ENCODE measurements around the gene TRMT1L. TPM values are rescaled to one million over a fixed set of nuclear protein-coding genes. Genes with fewer than 3 reads are reported as not detected.

TRMT1L gene
- total RNA-seq, 1 donor from 2014 or later = 16.0 TPM

DNA sequence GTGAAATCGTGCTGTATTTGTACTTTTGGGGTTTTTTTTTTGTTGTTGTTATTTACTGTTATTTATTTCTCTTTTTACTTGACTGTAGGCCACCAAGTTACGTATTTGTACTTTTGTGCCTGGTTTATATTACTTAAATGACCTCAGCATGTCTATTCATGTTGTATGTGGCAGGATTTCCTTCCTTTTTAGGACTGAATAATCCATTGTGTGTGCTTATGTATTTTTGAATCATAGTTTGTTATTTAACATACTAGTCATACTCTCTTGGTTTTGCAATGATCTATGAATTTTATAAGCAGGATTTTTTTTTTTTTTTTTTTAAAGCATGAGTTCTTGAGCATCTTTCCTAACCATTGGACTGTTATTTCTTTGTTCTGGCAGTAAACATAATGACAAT lies 60.2 kb downstream of the TRMT1L start:
- TF ChIP-seq, protein P1, sequence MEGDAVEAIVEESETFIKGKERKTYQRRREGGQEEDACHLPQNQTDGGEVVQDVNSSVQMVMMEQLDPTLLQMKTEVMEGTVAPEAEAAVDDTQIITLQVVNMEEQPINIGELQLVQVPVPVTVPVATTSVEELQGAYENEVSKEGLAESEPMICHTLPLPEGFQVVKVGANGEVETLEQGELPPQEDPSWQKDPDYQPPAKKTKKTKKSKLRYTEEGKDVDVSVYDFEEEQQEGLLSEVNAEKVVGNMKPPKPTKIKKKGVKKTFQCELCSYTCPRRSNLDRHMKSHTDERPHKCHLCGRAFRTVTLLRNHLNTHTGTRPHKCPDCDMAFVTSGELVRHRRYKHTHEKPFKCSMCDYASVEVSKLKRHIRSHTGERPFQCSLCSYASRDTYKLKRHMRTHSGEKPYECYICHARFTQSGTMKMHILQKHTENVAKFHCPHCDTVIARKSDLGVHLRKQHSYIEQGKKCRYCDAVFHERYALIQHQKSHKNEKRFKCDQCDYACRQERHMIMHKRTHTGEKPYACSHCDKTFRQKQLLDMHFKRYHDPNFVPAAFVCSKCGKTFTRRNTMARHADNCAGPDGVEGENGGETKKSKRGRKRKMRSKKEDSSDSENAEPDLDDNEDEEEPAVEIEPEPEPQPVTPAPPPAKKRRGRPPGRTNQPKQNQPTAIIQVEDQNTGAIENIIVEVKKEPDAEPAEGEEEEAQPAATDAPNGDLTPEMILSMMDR (IDR thresholded peaks at IDR 0.05) = no peak
- Histone ChIP-seq H3K36me3 (peaks cover 56% of the 10 kb centered on the region), H3K4me3 (no peak overlapping the region), H3K27ac (no peak overlapping the region), H3K27me3 (no peaks in the 10 kb centered on the region), H3K4me1 (no peaks in the 10 kb centered on the region), H3K9me3 (no peaks in the 10 kb centered on the region)
- ATAC-seq (no peak), DNase-seq (no peak)
- intact Hi-C loops (cut with DNase I) = no loop called here

DNA sequence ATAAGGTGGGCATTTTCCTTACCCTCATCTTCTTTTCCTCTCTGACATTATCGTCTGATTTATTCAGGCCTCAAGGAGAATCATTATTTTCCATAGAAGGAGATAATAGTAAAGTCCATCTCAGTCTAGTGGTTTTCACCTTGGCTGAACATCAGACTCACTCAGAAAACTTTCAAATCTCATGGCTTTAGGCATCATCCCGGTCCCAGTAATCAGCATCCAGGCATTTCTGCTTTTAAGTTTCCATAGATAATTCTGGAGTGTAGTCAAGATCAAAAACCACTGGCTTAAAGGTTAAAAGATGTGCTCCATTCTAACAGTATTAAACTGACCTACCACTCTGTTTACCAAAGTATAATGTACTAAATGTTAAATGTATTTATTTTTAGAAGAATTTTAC lies 62.0 kb downstream of the TRMT1L start:
- H3K9me3 ChIP-seq = no peaks in the 10 kb centered on the region
- TF ChIP-seq, protein P1 (IDR thresholded peaks at IDR 0.05) = no peak
- no peaks in the 10 kb centered on the region for H3K4me1 ChIP-seq
- DNase-seq = no peak
- H3K27me3 ChIP-seq = no peaks in the 10 kb centered on the region
- no peak overlapping the region for H3K4me3 ChIP-seq
- no peak overlapping the region for H3K27ac ChIP-seq
- intact Hi-C loops (cut with DNase I) = no loop called here
- ATAC-seq = no peak
- peaks cover 52% of the 10 kb centered on the region for H3K36me3 ChIP-seq

DNA sequence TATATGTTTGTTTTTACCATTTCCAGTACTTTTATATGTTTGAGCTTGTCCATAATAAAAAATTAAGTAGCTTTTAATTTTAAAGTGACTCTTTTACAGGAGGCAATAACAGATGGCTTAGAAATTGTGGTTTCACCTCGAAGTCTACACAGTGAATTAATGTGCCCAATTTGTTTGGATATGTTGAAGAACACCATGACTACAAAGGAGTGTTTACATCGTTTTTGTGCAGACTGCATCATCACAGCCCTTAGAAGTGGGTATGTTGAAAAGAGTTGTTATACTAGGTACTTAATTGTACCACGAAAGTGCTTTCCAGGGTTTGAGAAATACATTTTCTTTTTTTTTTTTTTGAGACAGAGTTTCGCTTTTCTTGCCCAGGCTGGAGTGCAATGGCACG lies 65.3 kb downstream of the TRMT1L start:
- ATAC-seq (no peak), DNase-seq (no peak)
- Histone ChIP-seq H3K9me3 (no peaks in the 10 kb centered on the region), H3K27ac (no peak overlapping the region), H3K4me3 (no peak overlapping the region), H3K27me3 (no peaks in the 10 kb centered on the region), H3K36me3 (peaks cover 54% of the 10 kb centered on the region), H3K4me1 (no peaks in the 10 kb centered on the region)
- intact Hi-C loops (cut with DNase I) = no loop called here
- TF ChIP-seq, protein P1 (IDR thresholded peaks at IDR 0.05) = no peak

DNA sequence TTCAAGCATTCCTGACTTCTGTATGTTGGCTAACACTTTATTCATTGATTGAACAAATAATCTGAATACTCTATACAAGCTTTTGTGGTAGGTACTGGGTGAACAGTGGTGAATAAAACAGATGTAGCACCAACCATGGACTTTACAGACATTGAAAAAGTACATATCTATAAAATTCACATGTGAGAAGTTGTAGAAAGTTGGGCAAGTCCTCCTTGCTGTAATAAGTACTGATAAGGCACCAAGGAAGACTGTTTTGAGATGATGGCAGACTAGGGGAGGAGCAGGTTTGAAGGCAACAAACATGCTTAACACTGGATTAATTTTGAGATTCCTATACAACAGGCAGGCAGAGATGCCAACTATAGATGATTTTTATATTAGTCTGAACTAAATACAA lies 69.0 kb downstream of the TRMT1L start:
- no peaks in the 10 kb centered on the region for H3K9me3 ChIP-seq
- no peak overlapping the region for H3K27ac ChIP-seq
- no peaks in the 10 kb centered on the region for H3K27me3 ChIP-seq
- H3K4me3 ChIP-seq = no peak overlapping the region
- TF ChIP-seq, protein P1 (IDR thresholded peaks at IDR 0.05) = no peak
- intact Hi-C loops (cut with DNase I) = no loop called here
- H3K36me3 ChIP-seq = peaks cover 29% of the 10 kb centered on the region
- no peak for ATAC-seq
- H3K4me1 ChIP-seq = no peaks in the 10 kb centered on the region
- DNase-seq = no peak

DNA sequence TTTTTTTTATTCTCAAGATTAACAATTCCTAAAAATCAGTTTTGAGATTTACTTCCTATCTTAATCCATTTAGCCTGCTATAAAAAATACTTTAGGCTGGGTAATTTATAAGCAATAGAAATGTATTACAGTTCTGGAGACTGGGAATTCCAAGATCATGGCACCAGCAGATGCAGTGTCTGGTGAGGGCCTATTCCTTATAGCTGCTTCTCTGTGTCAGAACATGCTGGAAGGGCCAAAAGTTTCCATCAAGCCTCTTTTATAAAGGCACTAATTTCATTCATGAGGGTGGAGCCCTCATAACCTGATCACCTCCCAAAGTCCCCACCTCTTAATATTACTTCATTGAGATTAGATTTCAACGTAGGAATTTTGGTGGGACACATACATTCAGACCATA lies 69.7 kb downstream of the TRMT1L start:
- Histone ChIP-seq H3K9me3 (no peaks in the 10 kb centered on the region), H3K4me3 (no peak overlapping the region), H3K36me3 (peaks cover 24% of the 10 kb centered on the region), H3K4me1 (no peaks in the 10 kb centered on the region), H3K27me3 (no peaks in the 10 kb centered on the region), H3K27ac (no peak overlapping the region)
- ATAC-seq (no peak), DNase-seq (no peak)
- intact Hi-C loops (cut with DNase I) = no loop called here
- TF ChIP-seq, protein P1 (IDR thresholded peaks at IDR 0.05) = no peak

DNA sequence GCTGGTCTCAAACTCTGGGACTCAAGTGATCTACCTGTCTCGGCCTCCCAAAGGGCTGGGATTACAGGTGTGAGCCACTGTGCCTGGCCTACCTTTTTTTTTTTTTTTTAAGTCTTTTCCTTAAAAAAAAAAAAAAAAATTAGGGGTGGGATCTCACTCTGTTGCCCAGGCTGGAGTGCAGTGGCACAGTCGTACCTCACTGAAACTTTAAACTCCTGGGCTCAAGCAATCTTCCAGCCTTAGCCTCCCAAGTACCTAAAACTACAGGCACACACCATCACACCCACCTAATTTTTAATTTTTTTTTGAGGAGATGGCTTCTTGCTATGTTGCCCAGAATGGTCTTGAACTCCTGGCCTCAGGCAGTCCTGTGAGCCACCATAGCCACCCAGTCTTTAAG lies 72.9 kb downstream of the TRMT1L start:
- intact Hi-C loops (cut with DNase I) = no loop called here
- TF ChIP-seq, protein P1 (IDR thresholded peaks at IDR 0.05) = no peak
- Histone ChIP-seq H3K27me3 (no peaks in the 10 kb centered on the region), H3K4me1 (no peaks in the 10 kb centered on the region), H3K9me3 (no peaks in the 10 kb centered on the region), H3K4me3 (no peak overlapping the region), H3K36me3 (peaks cover 14% of the 10 kb centered on the region), H3K27ac (no peak overlapping the region)
- DNase-seq = no peak
- no peak for ATAC-seq

Data from upper lobe of right lung (tissue), 1 donor.